DMS153 treated with DMSO at 0.1 percent for 48 hours (cell line): ENCODE measurements around the gene ETS2.

ENCODE experiments used
- DNase-seq: peaks from one replicate; lab custom pipeline; 2025; ENCODE audit not compliant: unreplicated experiment; lab: John Stamatoyannopoulos, UW

Gene ETS2

GRCh38 chr21:38777531-38777930 lies 28.2 kb upstream of the ETS2 start:
- DNase-seq: no peak

DNA sequence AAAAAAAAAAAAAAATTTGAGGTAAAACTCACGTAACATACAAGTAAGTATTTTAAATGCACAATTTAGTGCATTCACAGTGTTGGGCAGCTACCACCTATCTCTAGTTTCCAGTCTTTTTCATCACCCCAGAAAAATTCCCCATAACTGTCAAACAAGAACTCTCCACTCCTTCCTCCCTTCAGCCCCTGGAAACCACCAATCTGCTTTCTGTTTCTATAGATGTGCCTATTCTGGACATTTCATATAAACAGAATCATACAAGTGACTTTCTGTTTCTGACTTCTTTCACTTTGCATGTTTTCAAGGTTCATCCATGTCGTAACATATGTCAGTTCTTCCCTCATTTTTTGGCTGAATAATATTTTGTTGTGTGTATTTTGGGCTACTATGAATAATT lies 24.9 kb upstream of the ETS2 start:
- DNase-seq: no peak

DNA sequence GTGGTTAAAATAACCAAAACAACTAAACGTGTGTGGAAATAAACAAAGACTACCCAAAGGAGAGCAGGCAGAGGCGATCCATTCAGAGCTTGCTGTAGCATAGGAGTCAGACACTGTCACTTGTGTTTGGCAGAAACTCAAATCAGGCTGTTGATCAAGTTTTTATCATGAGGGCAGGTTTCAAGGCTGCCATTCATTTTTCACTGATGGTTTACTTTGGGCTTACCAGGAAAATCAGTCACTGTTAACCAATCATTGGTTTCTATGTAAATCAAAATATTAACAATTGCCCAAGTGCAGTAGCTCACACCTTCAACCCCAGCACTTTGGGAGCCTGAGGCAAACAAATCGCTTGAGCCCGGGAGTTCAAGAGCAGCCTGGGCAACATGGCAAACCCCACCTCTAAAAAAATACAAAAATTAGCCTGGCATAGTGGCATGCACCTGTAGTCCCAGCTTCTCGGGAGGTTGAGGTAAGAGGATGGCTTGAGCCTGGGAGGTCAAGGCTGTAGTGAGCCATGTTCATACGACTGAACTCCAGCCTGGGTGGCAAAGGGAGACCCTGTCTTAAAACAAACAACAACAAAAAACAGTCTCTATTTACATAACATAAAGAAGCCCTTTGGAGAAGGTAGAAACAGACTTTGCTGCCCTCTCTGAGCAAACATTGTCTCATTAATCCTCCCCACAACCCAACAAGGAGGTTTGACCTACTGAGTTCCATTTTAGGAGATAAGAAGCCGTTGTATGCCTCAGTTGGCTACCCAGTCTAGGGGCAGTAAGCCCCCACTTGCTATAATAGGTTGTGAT lies 21.1 kb upstream of the ETS2 start:
- DNase-seq: no peak

DNA sequence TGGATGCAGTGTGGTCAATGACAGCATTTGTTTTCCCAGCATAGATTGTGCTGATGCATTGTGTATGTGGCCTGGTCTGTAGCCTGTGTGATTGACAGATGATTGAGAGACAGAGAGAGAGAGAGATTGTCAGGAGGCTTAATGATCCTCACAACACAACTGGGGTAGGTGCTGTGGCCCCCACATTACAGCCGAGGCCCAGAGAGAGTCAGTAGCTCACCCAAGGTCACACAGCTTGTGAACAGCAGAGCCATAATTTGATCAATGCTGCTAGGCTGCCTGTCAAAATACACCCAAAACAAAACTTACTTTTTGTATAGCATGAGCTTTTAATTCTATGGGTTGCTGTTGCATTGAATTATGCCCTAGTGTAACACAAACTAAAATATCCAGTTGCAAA lies 20.2 kb upstream of the ETS2 start:
- no peak for DNase-seq

- no peak for DNase-seq
Observed at GRCh38 chr21:38787016-38787415, 18.7 kb upstream of the ETS2 start.

DNA sequence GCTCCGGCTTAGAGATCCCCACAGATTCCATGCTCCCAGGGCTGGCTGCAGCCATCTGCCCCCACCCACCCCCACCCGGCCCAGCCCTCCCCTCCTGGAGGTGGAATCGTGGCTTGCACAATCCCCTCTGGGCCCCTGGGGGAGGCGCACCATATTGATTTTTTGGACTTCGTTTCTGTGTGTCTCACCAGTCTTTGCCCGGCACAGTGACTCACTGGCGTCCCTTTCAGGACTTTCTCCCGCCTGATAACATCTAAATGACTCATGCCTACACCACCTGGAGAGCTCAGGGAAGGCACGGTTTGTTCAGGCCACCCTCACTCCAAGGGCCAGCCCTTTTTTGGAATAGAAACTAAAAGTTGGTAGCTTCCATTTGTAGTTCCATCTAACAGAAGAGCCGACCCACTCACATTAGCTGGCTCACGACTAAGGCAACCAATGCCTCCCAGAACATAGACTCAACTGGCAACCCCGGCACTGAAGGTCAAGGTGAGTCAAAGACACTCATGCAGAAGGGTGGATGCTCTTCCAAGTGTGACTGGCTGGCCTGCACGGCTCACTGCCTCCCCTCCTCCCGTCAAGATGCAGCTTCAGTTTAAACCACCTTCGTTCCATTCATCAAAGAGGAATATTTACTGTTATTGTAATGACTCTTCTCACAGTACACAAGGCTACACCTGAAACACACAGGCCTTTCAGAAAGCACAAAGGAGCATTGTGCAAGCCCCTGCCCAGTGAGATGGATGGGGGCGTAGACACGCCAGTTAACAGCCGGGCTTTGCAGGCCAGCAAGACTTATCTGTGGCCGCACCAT lies 18.1 kb upstream of the ETS2 start:
- peak; percentile 64 for DNase-seq

- no peak for DNase-seq
Observed at GRCh38 chr21:38788275-38788905, 17.3 kb upstream of the ETS2 start.

GRCh38 chr21:38789275-38789674 lies 16.5 kb upstream of the ETS2 start:
- no peak for DNase-seq

DNA sequence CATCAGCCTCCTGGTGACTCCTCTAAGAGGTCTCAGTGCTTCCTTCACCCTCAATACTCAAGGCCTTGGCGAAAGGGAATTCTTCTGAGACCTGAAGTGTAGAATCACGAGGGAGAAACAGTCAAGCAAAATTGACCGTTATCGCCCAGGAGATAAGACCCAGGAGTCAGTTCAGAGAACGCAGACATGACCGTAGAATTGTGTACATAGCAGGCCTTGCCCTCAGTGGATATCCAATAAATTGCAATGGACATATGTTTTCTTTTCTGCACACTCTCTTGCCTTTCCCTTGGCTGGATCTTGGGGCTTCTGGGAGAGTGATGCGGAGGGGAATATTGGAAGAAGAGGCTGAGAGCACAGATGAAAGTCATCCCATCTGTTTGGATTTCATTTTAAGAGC lies 15.7 kb upstream of the ETS2 start:
- no peak for DNase-seq

DNA sequence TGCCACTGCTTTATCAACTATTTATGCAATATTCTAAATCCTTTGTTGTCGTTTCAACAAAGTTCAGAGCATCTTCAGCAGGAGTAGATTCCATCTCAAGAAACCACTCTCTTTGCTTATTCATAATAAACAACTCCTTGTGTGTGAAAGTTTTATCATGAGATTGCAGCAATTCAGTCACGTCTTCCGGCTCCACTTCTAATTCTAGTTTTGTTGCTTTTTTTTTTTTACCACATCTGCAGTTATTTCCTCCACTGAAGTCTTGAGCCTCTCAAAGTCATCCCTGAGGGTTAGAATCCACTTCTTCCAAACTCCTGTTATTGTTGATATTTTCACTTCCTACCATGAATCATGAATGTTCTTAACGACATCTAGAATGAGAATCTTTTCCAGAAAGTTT lies 14.8 kb upstream of the ETS2 start:
- DNase-seq: no peak

DNA sequence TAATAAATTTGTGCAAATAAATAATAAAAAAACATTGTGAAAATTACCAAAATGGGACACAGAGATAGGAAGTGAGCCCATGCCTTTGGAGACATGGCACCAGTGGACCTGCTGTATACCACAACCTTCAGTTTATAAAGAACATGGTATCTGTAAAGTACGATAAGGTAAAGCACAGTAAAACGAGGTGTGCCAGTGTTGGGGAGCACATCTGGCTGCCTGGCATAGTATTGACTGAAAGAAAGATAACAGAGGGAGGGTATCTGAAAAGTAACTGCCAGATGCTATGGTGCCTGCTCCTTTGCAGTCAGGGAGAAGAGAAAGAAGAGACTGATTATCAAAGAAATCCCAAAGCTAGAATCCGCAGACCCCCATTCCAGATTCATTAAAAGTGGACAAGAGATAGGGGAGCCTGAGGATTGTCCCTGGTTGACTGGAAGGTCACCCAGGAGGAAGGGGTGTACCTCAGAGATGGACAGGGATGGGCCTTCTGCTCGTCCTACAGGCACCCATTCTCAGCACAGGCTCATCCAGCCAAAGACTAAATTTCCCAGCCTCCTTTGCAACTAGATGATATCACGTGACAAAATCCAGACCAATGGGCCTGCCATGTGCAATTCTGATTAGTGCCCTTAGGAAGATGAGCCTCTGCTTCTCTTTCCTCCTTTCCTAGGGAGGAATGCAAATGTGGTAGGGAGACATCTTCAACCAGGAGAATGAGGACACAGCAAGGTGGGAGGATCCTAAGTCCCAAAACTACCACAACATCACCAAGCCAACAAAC lies 12.9 kb upstream of the ETS2 start:
- no peak for DNase-seq

DNA sequence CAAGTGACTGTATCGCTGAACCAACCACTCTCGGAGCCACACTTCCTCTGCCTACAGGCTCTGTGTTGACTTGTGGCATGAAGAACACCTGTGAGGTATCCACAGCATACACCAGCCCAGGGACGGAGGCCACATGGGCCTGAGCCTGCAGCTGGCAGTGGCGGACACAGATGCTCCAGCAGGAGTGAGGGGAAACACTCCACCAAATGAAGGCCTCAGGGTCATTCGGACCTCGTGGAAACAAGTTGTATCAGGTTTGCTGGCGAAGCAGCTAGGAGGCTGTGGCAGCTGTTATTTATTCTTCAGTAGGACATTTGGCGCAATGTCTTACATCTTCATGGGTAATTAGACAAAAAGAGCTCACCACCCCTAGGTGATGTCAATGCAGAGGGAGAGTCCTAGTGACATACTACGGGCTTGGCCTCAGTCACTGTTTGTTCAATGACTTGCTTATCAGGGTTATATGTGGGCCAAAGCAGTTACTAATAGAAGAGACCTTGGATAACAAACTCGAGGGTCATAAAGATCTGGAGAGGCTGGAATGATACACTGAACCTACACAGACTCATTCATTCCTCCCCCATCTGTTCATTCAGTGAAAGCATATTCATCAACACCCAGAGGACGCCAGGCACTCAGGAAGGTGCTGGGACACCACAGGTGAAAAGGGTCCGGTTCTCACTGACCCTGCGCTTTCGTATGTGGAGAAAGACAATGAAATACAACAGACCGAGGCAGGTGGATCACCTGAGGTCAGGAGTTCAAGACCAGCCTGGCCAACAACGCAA lies 11.6 kb upstream of the ETS2 start:
- peak; percentile 56 for DNase-seq

- DNase-seq: no peak
Observed at GRCh38 chr21:38794978-38795377, 10.8 kb upstream of the ETS2 start.

DNA sequence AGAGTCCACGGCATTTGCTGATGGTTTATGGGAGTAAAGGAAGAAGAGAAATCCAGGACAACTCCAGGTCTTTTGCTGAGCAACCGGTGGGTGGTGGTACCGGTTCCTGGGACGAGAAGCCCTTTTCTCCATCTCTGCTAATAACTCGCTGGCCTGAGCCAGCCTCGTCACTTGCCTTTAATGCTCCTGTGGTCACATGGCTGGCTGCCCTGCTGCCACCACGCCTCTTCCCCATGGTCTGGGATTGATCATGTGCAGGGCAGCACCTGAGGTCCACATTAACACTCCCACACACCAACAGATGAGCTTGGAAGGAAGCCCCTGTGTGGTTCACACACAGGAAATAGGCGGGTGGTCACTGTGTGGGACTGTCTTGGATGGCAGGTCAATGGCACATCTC lies 10.3 kb upstream of the ETS2 start:
- DNase-seq: no peak

DNA sequence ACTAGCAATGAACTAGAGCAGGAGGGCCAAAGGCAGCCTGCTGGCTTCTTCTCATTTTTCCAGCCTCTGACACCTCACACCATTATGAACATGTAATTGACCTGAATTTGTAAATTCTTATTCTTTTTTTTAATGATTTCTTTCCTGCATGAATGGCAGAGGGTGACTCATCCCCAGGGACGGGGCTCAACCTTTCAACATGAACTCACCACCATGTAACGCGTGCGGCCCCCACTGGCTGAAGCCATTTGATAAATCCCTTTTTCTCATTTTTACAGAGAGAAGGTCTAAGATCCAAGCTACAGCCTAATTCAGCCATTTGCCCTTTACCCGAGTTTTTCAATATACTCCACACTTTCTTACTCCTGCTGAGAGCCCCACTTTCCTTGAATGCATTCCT lies 9.3 kb upstream of the ETS2 start:
- DNase-seq: no peak

DNA sequence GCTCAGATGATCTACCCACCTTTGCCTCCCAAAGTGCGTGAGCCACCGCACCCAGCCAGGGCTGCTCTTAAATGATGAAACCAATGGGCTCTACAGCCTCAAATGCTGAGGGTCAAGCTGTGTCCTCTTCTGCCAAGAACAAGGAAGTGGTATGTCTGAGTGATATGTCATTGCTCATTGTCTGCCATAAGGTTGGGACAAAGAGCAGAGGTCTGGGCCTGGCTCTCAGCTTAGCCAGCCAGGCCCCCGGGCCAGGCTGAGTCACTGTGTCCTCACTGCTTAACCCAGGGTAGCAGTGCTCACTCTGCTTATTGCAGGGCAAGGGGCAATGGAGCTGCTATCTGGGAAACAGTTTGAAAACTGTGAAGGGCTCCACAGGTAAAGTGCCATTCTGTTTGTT lies 8.3 kb upstream of the ETS2 start:
- no peak for DNase-seq

DNA sequence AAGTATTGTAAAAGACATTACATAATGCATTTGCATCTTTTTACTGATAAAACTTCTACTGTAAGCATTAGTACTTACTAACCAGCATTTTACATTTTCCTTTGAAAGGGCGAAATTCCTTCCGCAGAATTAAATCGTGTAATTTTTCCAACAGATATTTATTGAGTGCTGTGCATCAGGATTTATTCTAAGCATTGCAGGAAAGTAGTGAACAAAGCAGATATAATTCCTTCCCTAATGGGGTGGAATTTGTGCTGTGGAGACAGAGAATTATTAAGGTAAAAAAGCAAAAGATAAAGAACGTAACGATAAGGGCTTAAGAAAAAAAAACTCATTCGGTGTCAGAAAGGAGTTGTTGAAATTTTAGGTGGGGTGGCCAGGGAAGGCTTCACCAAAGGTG lies 7.6 kb upstream of the ETS2 start:
- no peak for DNase-seq

- DNase-seq: no peak
Observed at GRCh38 chr21:38798481-38798882, 7.2 kb upstream of the ETS2 start.

DNA sequence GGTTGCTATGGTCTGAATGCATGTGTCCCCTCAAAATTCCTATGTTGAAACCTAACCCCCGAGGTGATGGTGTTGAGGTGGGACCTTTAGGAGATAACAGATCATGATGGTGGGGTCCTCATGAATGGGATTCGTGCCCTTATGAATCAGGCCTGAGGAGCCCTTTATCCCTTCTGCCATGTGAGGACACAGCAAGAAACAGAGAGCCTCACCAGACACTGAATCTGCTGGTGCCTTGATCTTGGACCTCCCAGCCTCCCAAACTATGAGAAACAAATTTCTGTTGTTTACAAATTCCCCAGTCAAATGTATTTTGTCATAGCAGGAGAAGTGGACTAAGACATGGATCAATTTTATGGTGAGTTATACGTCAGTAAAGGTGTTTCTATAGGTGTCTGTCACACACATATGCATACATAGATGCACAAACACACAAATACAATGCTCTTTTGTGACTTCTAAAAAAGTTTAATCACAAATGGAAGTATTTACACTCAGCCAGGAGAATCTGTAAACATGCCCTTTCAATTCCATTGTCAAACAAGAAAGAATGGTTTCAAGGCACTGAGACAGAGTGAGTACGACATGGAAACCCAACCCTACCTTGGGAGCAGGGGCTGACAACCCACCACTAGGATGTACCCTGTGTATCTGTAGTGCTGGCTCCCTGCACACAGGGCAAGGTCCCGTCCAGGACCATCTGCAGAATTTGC lies 5.5 kb upstream of the ETS2 start:
- DNase-seq: no peak
